IMR-90 (cell line): ENCODE results near the gene ZNF768. TPM values are rescaled to one million over a fixed set of nuclear protein-coding genes. Genes with fewer than 3 reads are reported as not detected.

Source experiments
- ATAC-seq: fragments of 200-7000 bp; cut with Tn5 transposase; 2 replicates; pipeline ENCODE4 v1.9.1; 2020; ENCODE audit warnings: low read depth, mild to moderate bottlenecking, moderate library complexity
- BruUV-seq: library from RNA; stranded (reverse); fragments of 400-500 nt; replicated peaks from 2 replicates; lab custom pipeline; 2021; lab: Mats Ljungman, UMichigan
- CTCF ChIA-PET: fragments of 300-600 bp; formaldehyde crosslinking; extraction: SDS; loops from one replicate; lab custom pipeline; 2021; ENCODE audit warnings: antibody characterized with exemption; lab: Yijun Ruan, JAX
- POLR2A ChIA-PET: fragments of 300-600 bp; sonication (Branson Sonifier 250); formaldehyde crosslinking; loops from one replicate; lab custom pipeline; 2022; ENCODE audit warnings: antibody characterized with exemption; ENCODE audit not compliant: unreplicated experiment; lab: Charles Lee
- DNase-seq: peaks from one replicate; pipeline ENCODE4 v3.0.0; 2013
- H2AFZ ChIP-seq: replicated peaks from 2 replicates; pipeline ENCODE3; 2013; ENCODE audit warnings: low read length, mild to moderate bottlenecking; ENCODE audit not compliant: poor library complexity
- H2AK5ac ChIP-seq: 2 replicates; pipeline ENCODE4 v1.6.1; 2013; ENCODE audit warnings: low read depth, low read length, inconsistent platforms
- H2AK9ac ChIP-seq: replicated peaks from 2 replicates; pipeline ENCODE3; 2013; ENCODE audit warnings: mild to moderate bottlenecking, low read depth, low read length, moderate library complexity; ENCODE audit not compliant: poor library complexity
- H2BK120ac ChIP-seq: 2 replicates; pipeline ENCODE4 v1.6.1; 2013; ENCODE audit warnings: low read depth, low read length, inconsistent platforms
- H2BK15ac ChIP-seq: 3 replicates; pipeline ENCODE4 v1.6.1; 2013; ENCODE audit warnings: low read depth, low read length, inconsistent platforms
- H2BK20ac ChIP-seq: 2 replicates; pipeline ENCODE4 v1.6.1; 2013; ENCODE audit warnings: low read depth, mild to moderate bottlenecking, inconsistent platforms, low read length, moderate library complexity
- H2BK5ac ChIP-seq: 2 replicates; pipeline ENCODE4 v1.6.1; 2013; ENCODE audit warnings: mild to moderate bottlenecking, low read depth, low read length, inconsistent platforms; ENCODE audit not compliant: poor library complexity, severe bottlenecking
- H3K14ac ChIP-seq: replicated peaks from 2 replicates; pipeline ENCODE4 v1.6.1; 2013; ENCODE audit warnings: low read depth, low read length, inconsistent platforms
- H3K18ac ChIP-seq: 2 replicates; pipeline ENCODE4 v1.6.1; 2013; ENCODE audit warnings: low read depth, low read length, control low read depth
- H3K23ac ChIP-seq: 2 replicates; pipeline ENCODE4 v1.6.1; 2013; ENCODE audit warnings: low read depth, low read length, inconsistent platforms
- H3K27ac ChIP-seq: 2 replicates; pipeline ENCODE4 v1.5.1; 2013; ENCODE audit warnings: mild to moderate bottlenecking, control low read depth, low read length; ENCODE audit not compliant: insufficient read depth
- H3K27me3 ChIP-seq: 2 replicates; pipeline ENCODE4 v1.6.1; 2013; ENCODE audit warnings: low read length; ENCODE audit not compliant: control insufficient read depth, insufficient read depth
- H3K36me3 ChIP-seq: 2 replicates; pipeline ENCODE4 v1.6.1; 2013; ENCODE audit warnings: low read length, mixed read lengths; ENCODE audit not compliant: control insufficient read depth, insufficient read depth
- H3K4ac ChIP-seq: 2 replicates; pipeline ENCODE4 v1.6.1; 2013; ENCODE audit warnings: low read depth, low read length, inconsistent platforms
- H3K4me1 ChIP-seq: 2 replicates; pipeline ENCODE4 v1.6.1; 2013; ENCODE audit warnings: low read length, mixed read lengths; ENCODE audit not compliant: control insufficient read depth, insufficient read depth
- H3K4me2 ChIP-seq: 2 replicates; pipeline ENCODE4 v1.6.1; 2013; ENCODE audit warnings: low read depth, mild to moderate bottlenecking, control low read depth, low read length, moderate library complexity
- H3K4me3 ChIP-seq: 2 replicates; pipeline ENCODE4 v1.5.1; 2013; ENCODE audit warnings: low read depth, mild to moderate bottlenecking, control low read depth, low read length, moderate library complexity; ENCODE audit not compliant: insufficient read depth
- H3K56ac ChIP-seq: 2 replicates; pipeline ENCODE4 v1.6.1; 2013; ENCODE audit warnings: low read length, inconsistent platforms; ENCODE audit not compliant: insufficient read depth; ENCODE audit errors: extremely low read depth
- H3K79me1 ChIP-seq, 2 experiments: 2 replicates each; pipeline ENCODE4 v1.6.1; 2013; ENCODE audit warnings: low read length in 2 of 2, inconsistent platforms in 1 of 2, low read depth in 1 of 2
- H3K9ac ChIP-seq: 2 replicates; pipeline ENCODE4 v1.6.1; 2013; ENCODE audit warnings: low read depth, low read length, control low read depth
- H3K9me1 ChIP-seq: 2 replicates; pipeline ENCODE4 v1.6.1; 2013; ENCODE audit warnings: low read length, inconsistent platforms; ENCODE audit not compliant: insufficient read depth
- H3K9me3 ChIP-seq: 2 replicates; pipeline ENCODE4 v1.6.1; 2013; ENCODE audit warnings: low read length; ENCODE audit not compliant: control insufficient read depth, insufficient read depth
- H4K20me1 ChIP-seq: 2 replicates; pipeline ENCODE4 v1.6.1; 2013; ENCODE audit warnings: low read length, inconsistent platforms; ENCODE audit not compliant: insufficient read depth
- H4K5ac ChIP-seq: 2 replicates; pipeline ENCODE4 v1.6.1; 2013; ENCODE audit warnings: mild to moderate bottlenecking, low read depth, low read length, control low read depth
- H4K8ac ChIP-seq, 2 experiments: 2 replicates each; pipeline ENCODE4 v1.6.1; 2013; ENCODE audit warnings: low read depth in 2 of 2, low read length in 2 of 2, control low read depth in 1 of 2, inconsistent platforms in 1 of 2
- H4K91ac ChIP-seq: 2 replicates; pipeline ENCODE4 v1.6.1; 2013; ENCODE audit warnings: low read depth, low read length, inconsistent platforms; ENCODE audit not compliant: insufficient read depth
- BHLHE40 ChIP-seq: fragments of 150-350 bp; IDR thresholded peaks from 2 replicates; pipeline ENCODE4 v1.6.1; 2016; ENCODE audit warnings: mild to moderate bottlenecking, low read depth, low read length
- CEBPB ChIP-seq: IDR thresholded peaks from 2 replicates; pipeline ENCODE4 v1.6.1; 2012; ENCODE audit warnings: low read depth, low read length, improper control_type of control experiment
- CHD1 ChIP-seq: IDR thresholded peaks from 2 replicates; pipeline ENCODE4 v1.6.1; 2012; ENCODE audit warnings: low read depth, low read length, improper control_type of control experiment
- FOS ChIP-seq: fragments of 150-350 bp; IDR thresholded peaks from 2 replicates; pipeline ENCODE4 v1.6.1; 2016; ENCODE audit warnings: low read depth, low read length
- MAFK ChIP-seq: IDR thresholded peaks from 2 replicates; pipeline ENCODE4 v1.6.1; 2012; ENCODE audit warnings: low read depth, low read length, improper control_type of control experiment
- MAZ ChIP-seq: IDR thresholded peaks from 2 replicates; pipeline ENCODE4 v1.6.1; 2012; ENCODE audit warnings: low read depth, mild to moderate bottlenecking, low read length, improper control_type of control experiment, moderate library complexity, borderline replicate concordance
- MXI1 ChIP-seq: IDR thresholded peaks from 2 replicates; pipeline ENCODE4 v1.6.1; 2012; ENCODE audit warnings: low read depth, mild to moderate bottlenecking, low read length, moderate library complexity, borderline replicate concordance
- NFE2L2 ChIP-seq: fragments of 150-350 bp; IDR thresholded peaks from 2 replicates; pipeline ENCODE4 v1.6.1; 2016; ENCODE audit warnings: low read depth, mild to moderate bottlenecking, low read length
- POLR2A ChIP-seq: IDR thresholded peaks from 2 replicates; pipeline ENCODE4 v1.6.1; 2012; ENCODE audit warnings: mild to moderate bottlenecking, low read depth, low read length
- RAD21 ChIP-seq: IDR thresholded peaks from 2 replicates; pipeline ENCODE4 v1.6.1; 2012; ENCODE audit warnings: low read length, improper control_type of control experiment
- RCOR1 ChIP-seq: IDR thresholded peaks from 2 replicates; pipeline ENCODE4 v1.6.1; 2012; ENCODE audit warnings: mild to moderate bottlenecking, low read length, improper control_type of control experiment; ENCODE audit not compliant: insufficient replicate concordance
- RFX5 ChIP-seq: IDR thresholded peaks from 2 replicates; pipeline ENCODE4 v1.8.0; 2012; ENCODE audit warnings: low read depth, mild to moderate bottlenecking, low read length, moderate library complexity
- SMC3 ChIP-seq: fragments of 150-350 bp; IDR thresholded peaks from 2 replicates; pipeline ENCODE4 v1.6.1; 2016; ENCODE audit warnings: low read depth, mild to moderate bottlenecking, antibody characterized with exemption, low read length, moderate library complexity
- USF2 ChIP-seq: fragments of 150-350 bp; IDR thresholded peaks from 2 replicates; pipeline ENCODE4 v1.6.1; 2017; ENCODE audit warnings: mild to moderate bottlenecking, antibody characterized with exemption, low read length, low read depth
- WGBS, 2 experiments: methylation state at CpG; one replicate each; pipeline versions ENCODE4 v1.1.5 to v1.1.7; 2013; ENCODE audit warnings: missing lambda C conversion rate in 2 of 2; ENCODE audit not compliant: insufficient read length in 1 of 2; ENCODE audit errors: extremely low coverage in 2 of 2; 5-methylcytosine and 5-hydroxymethylcytosine counted together
- dilution Hi-C: fragments of 300-500 bp; cut with HindIII; formaldehyde crosslinking; loops from one replicate; pipeline ENCODE4 v1.14.3; 2018; ENCODE audit warnings: low sequenced_read_pairs; ENCODE audit not compliant: unreplicated experiment
- in situ Hi-C: fragments of 300-500 bp; cut with MboI; formaldehyde crosslinking; loops from 3 replicates; pipeline ENCODE4 v1.14.3; 2019; ENCODE audit warnings: low sequenced_read_pairs, inconsistent platforms, mixed read lengths
- intact Hi-C: fragments of 100-400 bp; cut with micrococcal nuclease; formaldehyde crosslinking; loops from 2 replicates; pipeline ENCODE4 v1.10.0; 2022
- polyA plus RNA-seq, 3 experiments: library from polyadenylated mRNA; depleted of rRNA; stranded (reverse); fragments of >200 nt; gene quantifications; 2 replicates each; pipeline ENCODE4 v1.2.3, GENCODE V29; 2012; ENCODE audit warnings: low replicate concordance in 1 of 3
- total RNA-seq: library from RNA; depleted of rRNA; stranded (reverse); fragments of >200 nt; gene quantifications from 2 replicates; pipeline ENCODE4 v1.2.3, GENCODE V29; 2012
- TF ChIP-seq, protein P1 (sequence below): fragments of 150-350 bp; IDR thresholded peaks from 2 replicates; pipeline ENCODE4 v1.6.1; 2016; ENCODE audit warnings: low read depth, mild to moderate bottlenecking, low read length, moderate library complexity, borderline replicate concordance

Gene ZNF768
- total and polyA plus RNA-seq, 2 of the 4 experiments (the other 2 are of a cell fraction): 9.3 to 22.1 TPM

- no peak overlapping the region for H3K56ac ChIP-seq
- H3K9me3 ChIP-seq: no peaks in the 10 kb centered on the region
- WGBS, 2 experiments: no CpG with 5 or more reads among the region's 6 CpGs
- in situ Hi-C loops (no loop called here), dilution Hi-C loops (no loop called here), intact Hi-C loops (no loop called here)
- POLR2A ChIA-PET: interaction anchor here (0.5 to 0.6 kb wide), 2 partner anchors 23 to 24 kb away, joined by 3 to 5 read pairs; no protein-coding TSS in a partner anchor
- H2AFZ ChIP-seq: no peak overlapping the region
- H3K27me3 ChIP-seq: peaks cover 15% of the 10 kb centered on the region
- no peak overlapping the region for H3K4me3 ChIP-seq
- H3K4me1 ChIP-seq: no peaks in the 10 kb centered on the region
- no peaks in the 10 kb centered on the region for H3K9me1 ChIP-seq
- H2BK120ac ChIP-seq: no peak overlapping the region
- H3K14ac ChIP-seq: no peak overlapping the region
- no peak overlapping the region for H2BK15ac ChIP-seq
- no peak overlapping the region for H3K18ac ChIP-seq
- H3K79me1 ChIP-seq: no peaks in the 10 kb centered on the region
- no peak overlapping the region for H3K27ac ChIP-seq
- no peak overlapping the region for H2BK20ac ChIP-seq
- no peaks in the 10 kb centered on the region for H4K20me1 ChIP-seq
- H3K4ac ChIP-seq: no peak overlapping the region
- no peak overlapping the region for H4K5ac ChIP-seq
- no peak overlapping the region for H4K91ac ChIP-seq
- H2AK5ac ChIP-seq: no peak overlapping the region
- ATAC-seq (no peak), DNase-seq (no peak)
- no peak overlapping the region for H2AK9ac ChIP-seq
- CTCF ChIA-PET: no interaction called here
- BruUV-seq: no TSS peak
- no peak overlapping the region for H2BK5ac ChIP-seq
- H4K8ac ChIP-seq: no peak overlapping the region
- no peak overlapping the region for H3K9ac ChIP-seq
- no peak overlapping the region for H3K23ac ChIP-seq
- no peaks in the 10 kb centered on the region for H3K36me3 ChIP-seq
- H3K4me2 ChIP-seq: no peak overlapping the region
- no peak for TF ChIP-seq BHLHE40
- no peak for TF ChIP-seq RAD21
- no peak for TF ChIP-seq CEBPB
- no peak for TF ChIP-seq CHD1
- no peak for TF ChIP-seq RFX5
- TF ChIP-seq MAFK: no peak
- no peak for TF ChIP-seq RCOR1
- TF ChIP-seq POLR2A: no peak
- no peak for TF ChIP-seq MXI1
- no peak for TF ChIP-seq MAZ
- no peak for TF ChIP-seq USF2
- TF ChIP-seq NFE2L2: no peak
- TF ChIP-seq SMC3: no peak
- TF ChIP-seq, protein P1, sequence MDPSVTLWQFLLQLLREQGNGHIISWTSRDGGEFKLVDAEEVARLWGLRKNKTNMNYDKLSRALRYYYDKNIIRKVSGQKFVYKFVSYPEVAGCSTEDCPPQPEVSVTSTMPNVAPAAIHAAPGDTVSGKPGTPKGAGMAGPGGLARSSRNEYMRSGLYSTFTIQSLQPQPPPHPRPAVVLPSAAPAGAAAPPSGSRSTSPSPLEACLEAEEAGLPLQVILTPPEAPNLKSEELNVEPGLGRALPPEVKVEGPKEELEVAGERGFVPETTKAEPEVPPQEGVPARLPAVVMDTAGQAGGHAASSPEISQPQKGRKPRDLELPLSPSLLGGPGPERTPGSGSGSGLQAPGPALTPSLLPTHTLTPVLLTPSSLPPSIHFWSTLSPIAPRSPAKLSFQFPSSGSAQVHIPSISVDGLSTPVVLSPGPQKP: no peak
- no peak for TF ChIP-seq FOS
These were observed 22.7 kb downstream of the ZNF768 start for GRCh38 chr16:30503403-30504296.
